DOHH2 (cell line): ENCODE results near the gene RIPPLY3.

Source experiments
- EZH2phosphoT487 ChIP-seq: fragments of 200-600 bp; sonication (generic); IDR thresholded peaks from 2 replicates; pipeline ENCODE4 v1.6.1; 2017; ENCODE audit warnings: borderline replicate concordance, mild to moderate bottlenecking, antibody characterized with exemption, low read length, moderate library complexity, mixed read lengths
- TF ChIP-seq, protein P1 (sequence below): fragments of 200-600 bp; sonication (generic); IDR thresholded peaks from one replicate; pipeline ENCODE4 v1.5.1; 2014; ENCODE audit warnings: antibody characterized with exemption, mild to moderate bottlenecking, low read depth, low read length; ENCODE audit not compliant: poor library complexity, severe bottlenecking

DNA sequence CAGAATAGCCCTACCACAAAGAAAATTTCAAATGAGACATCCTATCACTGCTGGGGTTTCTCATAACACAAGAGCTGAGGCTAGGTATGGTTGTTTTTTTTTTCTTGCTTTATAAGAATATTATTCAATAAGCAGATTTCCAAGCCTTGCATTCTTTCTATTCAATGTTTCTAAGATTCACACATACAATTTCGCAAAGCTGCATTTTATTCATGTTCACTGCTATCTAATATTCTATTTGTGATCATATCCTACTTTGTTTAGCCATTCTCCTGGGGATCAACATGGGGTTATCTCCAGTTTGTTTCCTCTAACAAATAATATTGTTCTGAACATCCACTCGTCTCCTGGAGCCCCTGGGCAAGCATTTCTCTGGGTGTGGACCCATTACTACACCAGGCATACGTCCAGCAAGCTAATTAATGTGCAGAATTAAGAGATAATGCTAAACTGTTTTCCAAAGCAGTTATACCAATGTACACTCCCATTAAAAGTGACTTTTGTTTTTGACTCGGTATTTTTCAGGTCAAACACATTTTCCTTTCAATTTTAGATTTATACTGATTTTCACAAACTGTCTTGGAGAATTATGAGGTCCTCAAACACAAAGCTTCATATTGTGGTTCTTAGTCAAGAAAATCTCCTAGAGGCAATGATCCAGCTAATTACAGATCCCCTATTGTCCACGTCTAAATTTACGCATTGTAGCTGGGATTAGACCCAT lies 24.4 kb upstream of the RIPPLY3 start:
- TF ChIP-seq, protein P1, sequence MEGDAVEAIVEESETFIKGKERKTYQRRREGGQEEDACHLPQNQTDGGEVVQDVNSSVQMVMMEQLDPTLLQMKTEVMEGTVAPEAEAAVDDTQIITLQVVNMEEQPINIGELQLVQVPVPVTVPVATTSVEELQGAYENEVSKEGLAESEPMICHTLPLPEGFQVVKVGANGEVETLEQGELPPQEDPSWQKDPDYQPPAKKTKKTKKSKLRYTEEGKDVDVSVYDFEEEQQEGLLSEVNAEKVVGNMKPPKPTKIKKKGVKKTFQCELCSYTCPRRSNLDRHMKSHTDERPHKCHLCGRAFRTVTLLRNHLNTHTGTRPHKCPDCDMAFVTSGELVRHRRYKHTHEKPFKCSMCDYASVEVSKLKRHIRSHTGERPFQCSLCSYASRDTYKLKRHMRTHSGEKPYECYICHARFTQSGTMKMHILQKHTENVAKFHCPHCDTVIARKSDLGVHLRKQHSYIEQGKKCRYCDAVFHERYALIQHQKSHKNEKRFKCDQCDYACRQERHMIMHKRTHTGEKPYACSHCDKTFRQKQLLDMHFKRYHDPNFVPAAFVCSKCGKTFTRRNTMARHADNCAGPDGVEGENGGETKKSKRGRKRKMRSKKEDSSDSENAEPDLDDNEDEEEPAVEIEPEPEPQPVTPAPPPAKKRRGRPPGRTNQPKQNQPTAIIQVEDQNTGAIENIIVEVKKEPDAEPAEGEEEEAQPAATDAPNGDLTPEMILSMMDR = no peak
- TF ChIP-seq EZH2phosphoT487 = no peak
